ENCODE measurements around the gene DUSP2.

The DUSP2 gene

DNA sequence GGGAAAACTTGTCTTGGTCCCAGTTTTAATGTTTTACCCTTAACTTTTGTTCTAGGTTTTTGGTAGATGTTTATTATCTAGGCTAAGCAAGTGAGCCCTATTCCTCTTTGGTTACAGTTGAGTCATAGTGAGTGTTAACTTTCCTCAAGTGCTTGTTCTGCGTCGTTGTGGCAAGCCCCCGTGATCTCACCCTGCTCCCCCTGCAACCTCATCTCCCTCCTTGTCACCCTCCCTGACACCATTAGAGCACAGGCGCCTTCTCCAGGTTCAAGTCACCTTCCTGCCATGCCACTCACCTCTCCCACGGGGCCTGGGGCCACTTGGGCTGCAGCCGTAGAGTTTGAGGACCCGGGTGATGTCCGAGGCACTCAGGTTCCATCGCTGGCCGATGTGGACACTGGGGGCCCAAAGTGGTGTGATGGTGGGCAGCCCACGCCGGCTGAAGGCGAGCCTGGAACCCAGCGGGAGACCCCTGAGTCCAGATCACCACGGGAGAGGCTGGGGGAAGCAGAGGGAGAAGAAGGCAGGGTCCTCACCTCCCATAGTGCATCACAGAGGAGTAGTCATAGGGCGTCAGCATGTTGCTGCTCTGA, 15.6 kb downstream of the DUSP2 start:
- WGBS, 2 experiments (ENCODE audit: insufficient coverage in 2 of 2) = 84 to 86% methylated on average over 11 to 14 of the region's 16 CpGs
- Histone ChIP-seq H3K36me3 (ENCODE audit: control insufficient read depth, insufficient read depth, low read length) (no peaks in the 10 kb centered on the region), H3K27ac (ENCODE audit: low read depth, low read length, severe bottlenecking) (no peak overlapping the region), H3K9me3 (ENCODE audit: control insufficient read depth, low read length) (no peaks in the 10 kb centered on the region), H3K4me3 (ENCODE audit: extremely low read depth, insufficient read depth, low read length, poor library complexity, severe bottlenecking) (no peak overlapping the region), H3K4me1 (ENCODE audit: control insufficient read depth, insufficient read depth, low read length, poor library complexity, severe bottlenecking) (no peaks in the 10 kb centered on the region)

DNA sequence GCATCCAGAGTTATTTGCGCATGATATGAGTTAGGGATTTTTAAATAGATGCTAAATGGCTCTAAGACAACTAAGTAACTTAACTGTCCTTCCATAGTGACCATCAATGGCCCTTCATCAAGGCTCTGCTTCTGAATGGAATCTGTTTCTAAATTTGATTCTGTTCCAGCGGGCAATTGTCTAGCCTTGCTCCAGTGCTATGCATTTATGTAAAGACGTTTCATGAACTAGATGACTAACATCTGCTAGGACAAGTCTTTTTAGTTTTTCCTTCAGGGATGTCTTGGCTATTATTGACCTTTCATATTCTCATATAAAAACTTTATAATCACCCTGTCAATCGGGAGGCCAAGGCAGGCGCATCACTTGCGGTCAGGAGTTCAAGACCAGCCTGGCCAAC, 16.8 kb downstream of the DUSP2 start:
- no peaks in the 10 kb centered on the region for H3K9me3 ChIP-seq (ENCODE audit: control insufficient read depth, low read length)
- no peak overlapping the region for H3K4me3 ChIP-seq (ENCODE audit: extremely low read depth, insufficient read depth, low read length, poor library complexity, severe bottlenecking)
- H3K4me1 ChIP-seq (ENCODE audit: control insufficient read depth, insufficient read depth, low read length, poor library complexity, severe bottlenecking) = no peaks in the 10 kb centered on the region
- no peak overlapping the region for H3K27ac ChIP-seq (ENCODE audit: low read depth, low read length, severe bottlenecking)
- WGBS, 2 experiments (ENCODE audit: insufficient coverage in 2 of 2) = 69 to 94% methylated on average over 2 of the region's 6 CpGs
- no peaks in the 10 kb centered on the region for H3K36me3 ChIP-seq (ENCODE audit: control insufficient read depth, insufficient read depth, low read length)

DNA sequence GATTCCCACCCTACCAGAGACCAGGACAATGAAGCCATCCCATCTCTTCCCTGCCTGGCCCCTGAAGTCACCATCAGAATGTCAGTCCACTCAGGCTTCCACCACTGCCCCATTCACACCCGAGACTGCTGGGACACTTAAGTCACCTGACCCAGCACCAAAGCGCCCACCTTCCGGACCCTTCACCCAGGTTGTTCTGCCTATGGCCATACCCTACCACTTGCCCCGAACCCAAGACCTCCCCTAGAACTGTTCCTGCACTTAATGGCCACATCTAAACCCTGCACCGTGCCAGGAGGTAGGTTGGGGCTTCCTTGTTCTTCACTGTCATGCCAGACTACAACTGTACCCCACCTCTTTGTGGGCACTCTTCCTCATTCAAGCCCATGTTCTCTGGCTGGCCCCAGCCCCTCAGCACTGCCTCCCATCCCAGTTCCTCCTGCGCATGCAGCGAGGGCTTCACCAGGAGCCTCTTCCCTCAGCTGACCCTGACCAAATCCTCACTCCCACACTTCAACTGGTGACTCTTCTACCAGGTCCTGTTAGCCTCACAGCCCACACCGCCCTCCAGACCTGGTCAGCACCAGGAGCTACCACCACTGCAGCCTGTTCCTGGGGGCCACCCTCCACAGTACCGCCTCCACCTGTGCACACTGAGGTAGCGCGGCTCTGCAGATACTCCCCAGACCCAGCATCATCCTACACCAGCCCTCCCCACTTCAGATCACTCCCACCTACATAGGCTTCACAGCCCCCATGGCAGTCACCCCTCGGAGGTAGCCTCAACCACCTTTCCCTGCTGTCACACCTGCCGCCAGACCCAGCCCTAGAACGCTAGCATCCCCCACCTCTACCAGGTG, 20.6 kb downstream of the DUSP2 start:
- H3K9me3 ChIP-seq (ENCODE audit: control insufficient read depth, low read length) = no peaks in the 10 kb centered on the region
- WGBS, 2 experiments (ENCODE audit: insufficient coverage in 2 of 2) = 89 to 91% methylated on average over 10 to 14 of the region's 14 CpGs
- no peaks in the 10 kb centered on the region for H3K4me1 ChIP-seq (ENCODE audit: control insufficient read depth, insufficient read depth, low read length, poor library complexity, severe bottlenecking)
- no peaks in the 10 kb centered on the region for H3K36me3 ChIP-seq (ENCODE audit: control insufficient read depth, insufficient read depth, low read length)
- no peak overlapping the region for H3K27ac ChIP-seq (ENCODE audit: low read depth, low read length, severe bottlenecking)
- H3K4me3 ChIP-seq (ENCODE audit: extremely low read depth, insufficient read depth, low read length, poor library complexity, severe bottlenecking) = no peak overlapping the region

DNA sequence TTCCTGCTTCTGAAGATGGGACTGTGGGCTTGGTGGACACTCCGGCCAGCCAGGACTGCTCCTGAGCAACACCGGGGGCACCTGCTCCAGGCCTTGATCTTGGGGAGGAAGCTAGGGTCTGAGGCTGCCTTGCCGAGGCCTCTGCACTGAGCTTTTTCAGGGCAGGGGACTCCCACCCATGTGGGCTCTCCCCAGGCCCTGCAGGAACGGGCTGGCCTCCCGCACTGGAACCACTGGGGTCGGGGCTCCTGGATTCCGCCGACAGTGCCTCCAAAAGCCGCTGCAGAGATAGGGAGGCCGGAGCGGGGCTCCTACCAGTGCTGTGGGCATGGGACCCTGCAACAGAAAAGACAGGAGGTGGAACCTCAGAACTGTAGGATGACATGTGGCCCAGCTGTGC, 21.3 kb downstream of the DUSP2 start:
- WGBS, 2 experiments (ENCODE audit: insufficient coverage in 2 of 2) = 94 to 95% methylated on average over 11 of the region's 11 CpGs

DNA sequence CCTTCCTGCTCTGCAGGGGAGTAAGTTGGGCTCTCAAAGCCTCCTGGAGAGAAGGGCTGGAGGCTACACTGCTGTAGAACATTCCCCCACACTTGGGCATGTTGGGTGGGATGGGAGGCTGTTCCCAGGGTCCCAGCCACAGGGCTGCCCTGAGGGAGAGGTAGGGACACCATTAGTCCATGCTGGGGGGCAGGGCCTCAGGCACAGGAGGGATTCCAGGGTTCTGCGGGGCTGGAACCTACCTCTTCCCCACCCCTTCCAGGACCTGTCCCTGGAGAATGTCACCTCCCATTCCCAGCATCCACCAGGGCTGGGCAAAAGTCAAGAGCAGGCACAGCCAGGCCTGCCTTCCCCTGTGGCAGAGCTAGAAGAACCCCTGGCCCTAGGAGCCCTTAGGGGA, 21.9 kb downstream of the DUSP2 start:
- 83 to 100% methylated on average over 1 of the region's 1 CpG for WGBS, 2 experiments (ENCODE audit: insufficient coverage in 2 of 2)
- no peaks in the 10 kb centered on the region for H3K9me3 ChIP-seq (ENCODE audit: control insufficient read depth, low read length)

More for the DNA sequence above, 21.3 kb downstream of the DUSP2 start:
- Histone ChIP-seq H3K4me1 (ENCODE audit: control insufficient read depth, insufficient read depth, low read length, poor library complexity, severe bottlenecking) (no peaks in the 10 kb centered on the region), H3K4me3 (ENCODE audit: extremely low read depth, insufficient read depth, low read length, poor library complexity, severe bottlenecking) (no peak overlapping the region), H3K9me3 (ENCODE audit: control insufficient read depth, low read length) (no peaks in the 10 kb centered on the region), H3K27ac (ENCODE audit: low read depth, low read length, severe bottlenecking) (no peak overlapping the region), H3K36me3 (ENCODE audit: control insufficient read depth, insufficient read depth, low read length) (no peaks in the 10 kb centered on the region)

DNA sequence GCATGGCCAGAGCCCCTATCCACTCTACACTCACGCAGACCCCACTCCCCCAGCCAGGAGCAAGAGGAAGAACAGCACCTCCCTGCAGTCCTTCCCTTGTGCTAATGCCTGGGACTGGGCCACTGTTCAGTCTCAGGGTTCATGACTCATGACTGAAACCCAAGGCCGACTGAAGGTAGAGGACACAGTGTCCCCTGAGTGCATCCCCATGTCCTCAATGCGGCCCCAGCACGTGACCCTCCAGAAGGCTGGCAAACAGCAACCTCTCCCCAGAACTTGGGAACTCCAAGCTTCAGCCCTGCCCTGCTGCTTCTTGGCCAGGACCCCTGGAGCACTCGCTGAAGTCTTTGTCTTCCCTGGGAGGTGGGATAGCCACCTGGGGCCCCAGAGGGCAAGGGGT, 22.8 kb downstream of the DUSP2 start:
- Histone ChIP-seq H3K36me3 (ENCODE audit: control insufficient read depth, insufficient read depth, low read length) (no peaks in the 10 kb centered on the region), H3K4me1 (ENCODE audit: control insufficient read depth, insufficient read depth, low read length, poor library complexity, severe bottlenecking) (no peaks in the 10 kb centered on the region), H3K27ac (ENCODE audit: low read depth, low read length, severe bottlenecking) (no peak overlapping the region), H3K4me3 (ENCODE audit: extremely low read depth, insufficient read depth, low read length, poor library complexity, severe bottlenecking) (no peak overlapping the region), H3K9me3 (ENCODE audit: control insufficient read depth, low read length) (no peaks in the 10 kb centered on the region)
- 87 to 94% methylated on average over 4 to 5 of the region's 5 CpGs for WGBS, 2 experiments (ENCODE audit: insufficient coverage in 2 of 2)

More for the DNA sequence above, 21.9 kb downstream of the DUSP2 start:
- Histone ChIP-seq H3K27ac (ENCODE audit: low read depth, low read length, severe bottlenecking) (no peak overlapping the region), H3K4me3 (ENCODE audit: extremely low read depth, insufficient read depth, low read length, poor library complexity, severe bottlenecking) (no peak overlapping the region), H3K4me1 (ENCODE audit: control insufficient read depth, insufficient read depth, low read length, poor library complexity, severe bottlenecking) (no peaks in the 10 kb centered on the region), H3K36me3 (ENCODE audit: control insufficient read depth, insufficient read depth, low read length) (no peaks in the 10 kb centered on the region)

DNA sequence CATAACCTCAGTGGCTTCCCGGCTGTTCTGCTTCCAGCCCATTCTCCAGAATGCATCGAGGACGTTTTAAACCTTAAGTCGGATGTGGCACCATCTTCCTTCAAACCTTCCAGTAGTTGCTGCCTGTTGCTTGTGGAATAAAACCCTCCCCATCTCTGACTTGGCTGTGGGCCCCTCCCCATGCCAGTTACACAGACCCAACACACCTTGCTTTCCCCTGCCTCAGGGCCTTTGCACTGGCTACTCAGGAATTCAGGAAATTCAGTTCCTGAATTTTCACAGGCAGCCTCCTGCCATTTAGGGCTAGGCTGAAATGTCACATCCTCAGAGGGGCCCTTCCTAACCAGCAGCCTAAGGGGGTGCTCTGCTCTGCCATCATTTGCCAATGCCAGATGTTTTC, 23.8 kb downstream of the DUSP2 start:
- no peaks in the 10 kb centered on the region for H3K9me3 ChIP-seq (ENCODE audit: control insufficient read depth, low read length)
- no peak overlapping the region for H3K4me3 ChIP-seq (ENCODE audit: extremely low read depth, insufficient read depth, low read length, poor library complexity, severe bottlenecking)
- H3K4me1 ChIP-seq (ENCODE audit: control insufficient read depth, insufficient read depth, low read length, poor library complexity, severe bottlenecking) = no peaks in the 10 kb centered on the region
- H3K27ac ChIP-seq (ENCODE audit: low read depth, low read length, severe bottlenecking) = no peak overlapping the region
- H3K36me3 ChIP-seq (ENCODE audit: control insufficient read depth, insufficient read depth, low read length) = no peaks in the 10 kb centered on the region
- 87 to 95% methylated on average over 3 to 4 of the region's 4 CpGs for WGBS, 2 experiments (ENCODE audit: insufficient coverage in 2 of 2)

DNA sequence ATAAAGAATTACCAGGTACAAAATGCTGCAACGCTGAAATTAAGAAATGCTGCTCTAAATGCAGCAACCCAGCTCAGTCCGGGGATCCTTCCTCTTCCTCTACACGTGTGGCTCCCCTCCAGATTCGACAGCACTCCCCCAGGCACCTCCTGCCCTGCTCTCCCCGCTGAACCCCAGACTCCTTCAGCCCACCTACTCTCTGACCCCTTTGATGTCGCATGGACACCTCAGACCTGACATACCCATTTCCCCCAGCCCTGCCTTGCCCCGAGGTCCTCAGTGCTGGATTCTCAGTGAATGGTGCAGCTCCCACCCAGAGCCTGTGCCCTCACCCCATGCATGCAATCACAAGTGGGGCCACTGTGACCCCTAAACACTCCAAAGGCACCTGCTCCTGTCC, 24.2 kb downstream of the DUSP2 start:
- H3K36me3 ChIP-seq (ENCODE audit: control insufficient read depth, insufficient read depth, low read length) = no peaks in the 10 kb centered on the region
- H3K27ac ChIP-seq (ENCODE audit: low read depth, low read length, severe bottlenecking) = no peak overlapping the region
- 83 to 86% methylated on average over 7 of the region's 7 CpGs for WGBS, 2 experiments (ENCODE audit: insufficient coverage in 2 of 2)

DNA sequence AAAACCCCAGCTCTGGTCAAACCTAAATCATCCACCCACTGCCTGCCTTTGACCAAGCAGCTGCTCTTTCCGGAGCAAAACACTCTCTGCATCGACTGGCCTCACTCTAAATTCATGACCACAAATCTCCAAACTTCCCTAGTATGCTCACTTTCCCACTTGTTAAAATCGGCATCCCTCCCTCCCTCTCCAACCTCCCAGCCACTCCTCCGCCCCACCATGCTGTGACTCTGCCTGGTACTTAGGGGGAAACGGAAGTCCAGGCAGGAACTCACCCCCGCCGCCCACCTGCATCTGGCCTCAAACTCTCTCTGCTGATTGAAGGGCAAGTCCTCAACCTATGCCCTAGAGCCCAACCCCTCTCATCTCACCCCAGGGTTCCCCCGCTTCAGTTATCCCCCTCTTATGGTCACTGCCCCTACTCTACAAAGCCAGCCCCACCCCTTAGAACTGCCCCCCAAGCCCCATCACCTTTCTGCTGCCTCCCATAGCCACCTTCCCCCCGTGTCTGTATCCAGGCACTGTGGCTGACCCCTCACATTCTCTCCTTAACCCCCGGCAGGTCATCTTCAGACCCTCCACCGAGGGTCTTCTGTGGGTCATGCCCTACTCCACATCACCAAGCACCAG, 25.0 kb downstream of the DUSP2 start:
- Histone ChIP-seq H3K9me3 (ENCODE audit: control insufficient read depth, low read length) (no peaks in the 10 kb centered on the region), H3K4me1 (ENCODE audit: control insufficient read depth, insufficient read depth, low read length, poor library complexity, severe bottlenecking) (no peaks in the 10 kb centered on the region), H3K36me3 (ENCODE audit: control insufficient read depth, insufficient read depth, low read length) (no peaks in the 10 kb centered on the region), H3K4me3 (ENCODE audit: extremely low read depth, insufficient read depth, low read length, poor library complexity, severe bottlenecking) (no peak overlapping the region), H3K27ac (ENCODE audit: low read depth, low read length, severe bottlenecking) (no peak overlapping the region)
- 50 to 58% methylated on average over 6 to 9 of the region's 11 CpGs for whole genome bisulfite sequencing, 2 experiments (ENCODE audit: insufficient coverage in 2 of 2)

More for the DNA sequence above, 24.2 kb downstream of the DUSP2 start:
- no peak overlapping the region for H3K4me3 ChIP-seq (ENCODE audit: extremely low read depth, insufficient read depth, low read length, poor library complexity, severe bottlenecking)
- H3K4me1 ChIP-seq (ENCODE audit: control insufficient read depth, insufficient read depth, low read length, poor library complexity, severe bottlenecking) = no peaks in the 10 kb centered on the region
- no peaks in the 10 kb centered on the region for H3K9me3 ChIP-seq (ENCODE audit: control insufficient read depth, low read length)

DNA sequence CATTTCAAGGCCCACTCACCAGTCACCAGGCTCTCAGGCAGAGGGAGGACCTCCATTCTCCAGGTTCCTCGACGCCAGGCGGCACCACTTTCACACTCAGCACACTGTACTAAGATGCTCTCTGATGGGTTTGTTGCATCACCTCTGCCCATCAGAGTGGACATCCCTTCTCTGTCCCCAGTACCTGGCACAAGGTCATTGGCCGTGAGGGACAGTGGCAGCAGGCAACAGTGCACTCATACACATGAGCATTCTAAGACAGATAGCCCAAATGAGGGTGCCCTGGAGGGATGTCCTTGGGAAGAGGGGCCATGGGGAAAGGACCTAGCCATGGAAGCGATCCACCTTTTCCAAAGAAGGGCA, 25.9 kb downstream of the DUSP2 start:
- Histone ChIP-seq H3K36me3 (ENCODE audit: control insufficient read depth, insufficient read depth, low read length) (no peaks in the 10 kb centered on the region), H3K27ac (ENCODE audit: low read depth, low read length, severe bottlenecking) (no peak overlapping the region), H3K4me3 (ENCODE audit: extremely low read depth, insufficient read depth, low read length, poor library complexity, severe bottlenecking) (no peak overlapping the region), H3K4me1 (ENCODE audit: control insufficient read depth, insufficient read depth, low read length, poor library complexity, severe bottlenecking) (no peaks in the 10 kb centered on the region), H3K9me3 (ENCODE audit: control insufficient read depth, low read length) (no peaks in the 10 kb centered on the region)
- 90 to 100% methylated on average over 1 to 4 of the region's 5 CpGs for WGBS, 2 experiments (ENCODE audit: insufficient coverage in 2 of 2)

Measured in mesodermal cell (in vitro differentiated cells).